ENCODE results near the gene OLFM4. TPM values are rescaled to one million over a fixed set of nuclear protein-coding genes. Genes with fewer than 3 reads are reported as not detected.

The OLFM4 gene
- polyA plus RNA-seq, 1 donor (not counting 4 experiments of a cell fraction or from before 2014, with no cell fraction given), result not detected

DNA sequence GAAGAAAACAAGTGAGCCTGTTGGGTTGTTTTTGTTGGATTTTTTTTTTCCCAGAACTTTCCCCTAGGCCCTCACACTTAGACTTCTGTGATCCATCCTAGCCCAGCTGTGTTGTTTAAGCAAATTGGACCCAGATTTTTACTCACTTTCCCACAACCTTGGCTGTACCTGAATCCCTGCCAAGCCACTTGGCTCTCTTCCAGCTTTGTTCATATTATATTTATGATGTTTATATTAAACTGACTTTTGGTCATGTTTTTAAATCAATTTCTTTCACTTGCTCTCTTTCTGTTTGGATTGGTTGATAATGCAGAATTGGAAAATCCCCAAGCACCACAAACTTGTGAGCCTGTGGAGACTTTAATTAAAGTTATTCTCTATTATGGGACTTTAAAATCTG, 16.6 kb downstream of the OLFM4 start:
- no peak for TF ChIP-seq EZH2 (IDR thresholded peaks at IDR 0.05; ENCODE audit: low read length)
- TF ChIP-seq CTCF (optimal IDR thresholded peaks at IDR 0.05 in 1 of 3, IDR thresholded peaks at IDR 0.05 in 1 of 3, conservative IDR thresholded peaks at IDR 0.05 in 1 of 3; ENCODE audit: extremely low read depth in 1 of 3, insufficient read depth in 2 of 3, low read length in 3 of 3), result no peak
- Histone ChIP-seq H3K4me1 (ENCODE audit: control insufficient read depth, extremely low read depth, insufficient read depth, low read length) (no peaks in the 10 kb centered on the region), H3K9me3 (ENCODE audit: control insufficient read depth, low read depth, low read length) (no peaks in the 10 kb centered on the region), H3K9ac (ENCODE audit: control insufficient read depth, extremely low read depth, insufficient read depth, low read length) (no peak overlapping the region), H2AFZ (ENCODE audit: control insufficient read depth, low read length) (no peak overlapping the region), H3K4me2 (ENCODE audit: control insufficient read depth, extremely low read depth, insufficient read depth, low read depth, low read length) (no peak overlapping the region), H3K4me3 (ENCODE audit: control insufficient read depth in 2 of 3, extremely low read depth in 1 of 3, insufficient read depth in 2 of 3, low read depth in 1 of 3, low read length in 3 of 3) (no peak overlapping the region), H3K27ac (ENCODE audit: control insufficient read depth, insufficient read depth, low read length) (no peak overlapping the region), H3K9me1 (ENCODE audit: control insufficient read depth, extremely low read depth, insufficient read depth, low read length) (no peaks in the 10 kb centered on the region), H3K27me3 (ENCODE audit: control insufficient read depth, extremely low read depth, insufficient read depth, low read length) (no peaks in the 10 kb centered on the region), H3K79me2 (ENCODE audit: control insufficient read depth, insufficient read depth, low read length) (no peaks in the 10 kb centered on the region), H4K20me1 (ENCODE audit: control insufficient read depth, extremely low read depth, insufficient read depth, low read length) (no peaks in the 10 kb centered on the region), H3K36me3 (ENCODE audit: control insufficient read depth in 2 of 2, extremely low read depth in 1 of 2, insufficient read depth in 2 of 2, low read length in 2 of 2) (no peaks in the 10 kb centered on the region)
- no peak for DNase-seq (ENCODE audit: low read depth, low spot score)
- dilution Hi-C loops (cut with MboI; ENCODE audit: extremely low pct_ligation_motif_present, low sequenced_read_pairs), result no loop called here
- FAIRE-seq, result no peak

GRCh38 chr13:53048880-53049279, 20.3 kb downstream of the OLFM4 start:
- dilution Hi-C loops (cut with MboI; ENCODE audit: extremely low pct_ligation_motif_present, low sequenced_read_pairs), result no loop called here
- Histone ChIP-seq H3K9me3 (ENCODE audit: control insufficient read depth, low read depth, low read length) (no peaks in the 10 kb centered on the region), H3K27me3 (ENCODE audit: control insufficient read depth, extremely low read depth, insufficient read depth, low read length) (no peaks in the 10 kb centered on the region), H3K4me1 (ENCODE audit: control insufficient read depth, extremely low read depth, insufficient read depth, low read length) (no peaks in the 10 kb centered on the region), H3K36me3 (ENCODE audit: control insufficient read depth in 2 of 2, extremely low read depth in 1 of 2, insufficient read depth in 2 of 2, low read length in 2 of 2) (no peaks in the 10 kb centered on the region), H2AFZ (ENCODE audit: control insufficient read depth, low read length) (no peak overlapping the region), H3K79me2 (ENCODE audit: control insufficient read depth, insufficient read depth, low read length) (no peaks in the 10 kb centered on the region), H3K9me1 (ENCODE audit: control insufficient read depth, extremely low read depth, insufficient read depth, low read length) (no peaks in the 10 kb centered on the region), H3K4me3 (ENCODE audit: control insufficient read depth in 2 of 3, extremely low read depth in 1 of 3, insufficient read depth in 2 of 3, low read depth in 1 of 3, low read length in 3 of 3) (no peak overlapping the region), H3K27ac (ENCODE audit: control insufficient read depth, insufficient read depth, low read length) (no peak overlapping the region), H3K4me2 (ENCODE audit: control insufficient read depth, extremely low read depth, insufficient read depth, low read depth, low read length) (no peak overlapping the region), H3K9ac (ENCODE audit: control insufficient read depth, extremely low read depth, insufficient read depth, low read length) (no peak overlapping the region), H4K20me1 (ENCODE audit: control insufficient read depth, extremely low read depth, insufficient read depth, low read length) (no peaks in the 10 kb centered on the region)
- TF ChIP-seq CTCF (optimal IDR thresholded peaks at IDR 0.05 in 1 of 3, IDR thresholded peaks at IDR 0.05 in 1 of 3, conservative IDR thresholded peaks at IDR 0.05 in 1 of 3; ENCODE audit: extremely low read depth in 1 of 3, insufficient read depth in 2 of 3, low read length in 3 of 3), result no peak
- TF ChIP-seq EZH2 (IDR thresholded peaks at IDR 0.05; ENCODE audit: low read length), result no peak
- no peak for FAIRE-seq
- no peak for DNase-seq (ENCODE audit: low read depth, low spot score)
